Right atrium auricular region (tissue), 2 donors: ENCODE measurements around the gene CADM2. TPM values are rescaled to one million over a fixed set of nuclear protein-coding genes. Genes with fewer than 3 reads are reported as not detected.

Experiments used
- DNase-seq: peaks from one replicate; pipeline ENCODE4 v3.0.0-alpha.2; 2019; ENCODE audit warnings: low spot score
- H3K27ac ChIP-seq, 2 donors: fragments of 200-600 bp; sonication (generic); 1 replicate in 1 of 2; 2 replicates in 1 of 2; pipeline ENCODE4 v1.5.1; 2016 to 2019
- H3K27me3 ChIP-seq, 2 donors: fragments of 200-600 bp; sonication (generic); one replicate each; pipeline versions ENCODE4 v1.5.1 to v1.6.0; 2017 to 2019
- H3K36me3 ChIP-seq: fragments of 200-600 bp; sonication (generic); one replicate; pipeline ENCODE4 v1.5.1; 2016
- H3K4me1 ChIP-seq, 2 donors: fragments of 200-600 bp; sonication (generic); one replicate each; pipeline versions ENCODE4 v1.5.1 to v1.6.0; 2017 to 2019
- H3K4me3 ChIP-seq, 2 donors: fragments of 200-600 bp; sonication (generic); 1 replicate in 1 of 2; 2 replicates in 1 of 2; pipeline ENCODE4 v1.5.1; 2017 to 2019; ENCODE audit warnings: mild to moderate bottlenecking in 1 of 2, moderate library complexity in 1 of 2
- H3K9me3 ChIP-seq, 2 donors: fragments of 200-600 bp; sonication (generic); one replicate each; pipeline ENCODE4 v1.5.1; 2019
- CTCF ChIP-seq, 2 donors: fragments of 200-600 bp; sonication (generic); IDR thresholded peaks; one replicate each; pipeline ENCODE4 v1.5.1; 2019; ENCODE audit warnings: antibody characterized with exemption in 2 of 2
- total RNA-seq, 2 donors: library from RNA; depleted of rRNA; stranded (reverse); fragments of >200 nt; gene quantifications; one replicate each; pipeline ENCODE4 v1.1.0, GENCODE V29; 2016

CADM2 gene
- total RNA-seq, 2 donors from 2014 or later: 6.5 to 9.5 TPM

- TF ChIP-seq CTCF (IDR thresholded peaks at IDR 0.05): no peak
- Histone ChIP-seq H3K27ac (no peak overlapping the region), H3K27me3 (no peaks in the 10 kb centered on the region), H3K4me1 (no peaks in the 10 kb centered on the region), H3K9me3 (no peaks in the 10 kb centered on the region), H3K4me3 (no peak overlapping the region), H3K36me3 (no peaks in the 10 kb centered on the region)
- no peak for DNase-seq
These were observed 405.6 kb downstream of the CADM2 start for GRCh38 chr3:85364296-85364909.

GRCh38 chr3:85370341-85370740 lies 411.6 kb downstream of the CADM2 start:
- H3K27ac ChIP-seq: no peak overlapping the region
- H3K36me3 ChIP-seq: no peaks in the 10 kb centered on the region
- no peak overlapping the region for H3K4me3 ChIP-seq
- no peaks in the 10 kb centered on the region for H3K9me3 ChIP-seq
- TF ChIP-seq CTCF (IDR thresholded peaks at IDR 0.05): no peak
- no peaks in the 10 kb centered on the region for H3K4me1 ChIP-seq
- no peaks in the 10 kb centered on the region for H3K27me3 ChIP-seq
- no peak for DNase-seq

- H3K9me3 ChIP-seq: no peaks in the 10 kb centered on the region
- no peaks in the 10 kb centered on the region for H3K36me3 ChIP-seq
- no peaks in the 10 kb centered on the region for H3K27me3 ChIP-seq
- no peaks in the 10 kb centered on the region for H3K4me1 ChIP-seq
- H3K27ac ChIP-seq: no peak overlapping the region
- no peak for TF ChIP-seq CTCF (IDR thresholded peaks at IDR 0.05)
- no peak overlapping the region for H3K4me3 ChIP-seq
- no peak for DNase-seq
These were observed 417.3 kb downstream of the CADM2 start for GRCh38 chr3:85376131-85376530.

GRCh38 chr3:85377115-85377514 lies 418.3 kb downstream of the CADM2 start:
- no peak overlapping the region for H3K4me3 ChIP-seq
- no peaks in the 10 kb centered on the region for H3K9me3 ChIP-seq
- H3K4me1 ChIP-seq: no peaks in the 10 kb centered on the region
- no peak overlapping the region for H3K27ac ChIP-seq
- no peak for TF ChIP-seq CTCF (IDR thresholded peaks at IDR 0.05)
- H3K27me3 ChIP-seq: no peaks in the 10 kb centered on the region
- no peaks in the 10 kb centered on the region for H3K36me3 ChIP-seq
- DNase-seq: no peak

GRCh38 chr3:85384372-85384771 lies 425.6 kb downstream of the CADM2 start:
- no peaks in the 10 kb centered on the region for H3K27me3 ChIP-seq
- no peaks in the 10 kb centered on the region for H3K9me3 ChIP-seq
- no peak for TF ChIP-seq CTCF (IDR thresholded peaks at IDR 0.05)
- no peaks in the 10 kb centered on the region for H3K4me1 ChIP-seq
- no peak for DNase-seq
- H3K36me3 ChIP-seq: no peaks in the 10 kb centered on the region
- no peak overlapping the region for H3K4me3 ChIP-seq
- H3K27ac ChIP-seq: no peak overlapping the region

GRCh38 chr3:85387913-85388505 lies 429.2 kb downstream of the CADM2 start:
- Histone ChIP-seq H3K36me3 (no peaks in the 10 kb centered on the region), H3K4me3 (no peak overlapping the region), H3K4me1 (no peaks in the 10 kb centered on the region), H3K27me3 (no peaks in the 10 kb centered on the region), H3K27ac (no peak overlapping the region), H3K9me3 (no peaks in the 10 kb centered on the region)
- DNase-seq: no peak
- TF ChIP-seq CTCF (IDR thresholded peaks at IDR 0.05): no peak
